Measurements from ENCODE around the gene WDR18.

The WDR18 gene

GRCh38 chr19:991174-991931, 7.2 kb downstream of the WDR18 start:
- H3K79me2 ChIP-seq (ENCODE audit: insufficient read depth, low read length): no peaks in the 10 kb centered on the region
- H3K9me2 ChIP-seq (ENCODE audit: low read depth, low read length): no peaks in the 10 kb centered on the region
- H2AFZ ChIP-seq (ENCODE audit: low read length): no peak overlapping the region
- no peak overlapping the region for H3K4me3 ChIP-seq (ENCODE audit: low read depth, low read length, poor library complexity, severe bottlenecking)
- no peak overlapping the region for H3K9ac ChIP-seq (ENCODE audit: low read length)
- no peak for TF ChIP-seq EZH2 (IDR thresholded peaks at IDR 0.05; ENCODE audit: borderline replicate concordance, low read length)
- no peak for TF ChIP-seq CTCF (IDR thresholded peaks at IDR 0.05; ENCODE audit: low read length)
- H3K4me1 ChIP-seq (ENCODE audit: insufficient read depth, low read length, severe bottlenecking): no peaks in the 10 kb centered on the region
- H3K27ac ChIP-seq (ENCODE audit: low read depth, low read length, poor library complexity, severe bottlenecking): no peak overlapping the region
- no peaks in the 10 kb centered on the region for H4K20me1 ChIP-seq (ENCODE audit: insufficient read depth, low read length)
- H3F3A ChIP-seq (ENCODE audit: insufficient read depth, low read length): no peaks in the 10 kb centered on the region
- H3K36me3 ChIP-seq (ENCODE audit: insufficient read depth, low read length): peaks cover 39% of the 10 kb centered on the region
- no peaks in the 10 kb centered on the region; the same call in 1 of the 2 replicates for H3K27me3 ChIP-seq (ENCODE audit: insufficient read depth, low read length)
- H3K4me2 ChIP-seq (ENCODE audit: low read length): no peak overlapping the region
- no peaks in the 10 kb centered on the region for H3K9me3 ChIP-seq (ENCODE audit: low read length)

DNA sequence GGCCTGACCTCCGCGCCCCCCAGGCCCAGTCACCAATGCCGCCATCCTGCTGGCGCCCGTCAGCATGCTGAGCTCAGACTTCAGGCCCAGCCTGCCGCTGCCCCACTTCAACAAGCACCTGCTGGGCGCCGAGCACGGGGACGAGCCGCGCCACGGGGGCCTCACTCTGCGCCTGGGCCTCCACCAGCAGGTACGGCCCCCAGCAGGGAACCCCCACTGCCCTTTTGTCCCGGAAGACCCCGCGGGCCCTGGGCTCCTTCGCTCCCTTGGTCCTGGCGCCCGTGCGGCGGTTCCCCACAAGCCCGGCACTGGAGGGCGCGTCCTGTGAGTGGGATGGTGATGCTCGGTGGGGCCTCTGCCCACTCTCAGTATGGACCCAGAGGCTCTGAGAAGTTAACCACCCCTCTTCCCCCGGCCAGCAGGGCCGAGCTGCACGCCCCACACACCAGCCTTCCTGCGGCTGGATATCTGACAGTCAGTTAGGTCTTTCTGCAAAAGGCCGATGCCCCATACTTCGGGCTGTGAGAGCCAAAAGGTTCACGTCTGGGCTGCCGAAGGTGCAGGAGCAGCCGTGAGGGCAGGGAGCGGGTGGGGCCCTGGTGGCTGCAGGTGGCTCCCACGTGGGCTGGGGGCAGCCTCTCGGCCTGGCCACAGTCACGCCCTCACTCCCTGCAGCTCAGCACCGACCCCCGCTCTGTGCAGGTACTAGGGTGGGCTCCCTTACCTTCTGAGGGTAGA, 8.0 kb downstream of the WDR18 start:
- H4K20me1 ChIP-seq (ENCODE audit: insufficient read depth, low read length): no peaks in the 10 kb centered on the region
- H3K36me3 ChIP-seq (ENCODE audit: insufficient read depth, low read length): peaks cover 35% of the 10 kb centered on the region
- no peaks in the 10 kb centered on the region for H3K9me3 ChIP-seq (ENCODE audit: low read length)
- no peak overlapping the region for H3K4me2 ChIP-seq (ENCODE audit: low read length)
- no peaks in the 10 kb centered on the region; the same call in 1 of the 2 replicates for H3K27me3 ChIP-seq (ENCODE audit: insufficient read depth, low read length)
- no peak for TF ChIP-seq CTCF (IDR thresholded peaks at IDR 0.05; ENCODE audit: low read length)
- TF ChIP-seq EZH2 (IDR thresholded peaks at IDR 0.05; ENCODE audit: borderline replicate concordance, low read length): no peak
- H2AFZ ChIP-seq (ENCODE audit: low read length): no peak overlapping the region
- no peaks in the 10 kb centered on the region for H3F3A ChIP-seq (ENCODE audit: insufficient read depth, low read length)
- H3K79me2 ChIP-seq (ENCODE audit: insufficient read depth, low read length): no peaks in the 10 kb centered on the region
- H3K9ac ChIP-seq (ENCODE audit: low read length): no peak overlapping the region
- H3K27ac ChIP-seq (ENCODE audit: low read depth, low read length, poor library complexity, severe bottlenecking): no peak overlapping the region
- H3K4me3 ChIP-seq (ENCODE audit: low read depth, low read length, poor library complexity, severe bottlenecking): no peak overlapping the region
- H3K9me2 ChIP-seq (ENCODE audit: low read depth, low read length): no peaks in the 10 kb centered on the region
- no peaks in the 10 kb centered on the region for H3K4me1 ChIP-seq (ENCODE audit: insufficient read depth, low read length, severe bottlenecking)

DNA sequence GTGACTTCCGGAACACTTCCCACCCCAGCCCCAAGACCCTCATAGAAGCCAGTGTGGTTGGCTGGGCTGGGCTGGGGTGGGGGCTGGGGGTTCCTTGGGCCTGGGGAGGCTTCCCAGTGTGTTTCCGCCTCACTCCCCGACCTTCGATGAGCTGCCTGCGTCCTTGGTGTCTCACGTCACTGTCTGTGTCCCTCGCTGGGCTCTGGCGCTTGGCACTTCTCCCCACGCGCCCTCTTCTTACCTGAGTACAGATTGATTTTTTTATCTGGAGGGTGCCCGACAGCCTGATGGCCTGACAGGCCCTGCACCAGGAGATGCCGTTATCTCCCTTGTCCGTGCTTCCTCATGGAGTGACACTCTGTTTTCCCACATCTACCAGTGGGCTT, 8.5 kb downstream of the WDR18 start:
- Histone ChIP-seq H4K20me1 (ENCODE audit: insufficient read depth, low read length) (no peaks in the 10 kb centered on the region), H3K36me3 (ENCODE audit: insufficient read depth, low read length) (peaks cover 35% of the 10 kb centered on the region), H3K79me2 (ENCODE audit: insufficient read depth, low read length) (no peaks in the 10 kb centered on the region), H2AFZ (ENCODE audit: low read length) (no peak overlapping the region), H3F3A (ENCODE audit: insufficient read depth, low read length) (no peaks in the 10 kb centered on the region), H3K27ac (ENCODE audit: low read depth, low read length, poor library complexity, severe bottlenecking) (no peak overlapping the region), H3K4me1 (ENCODE audit: insufficient read depth, low read length, severe bottlenecking) (no peaks in the 10 kb centered on the region), H3K9me2 (ENCODE audit: low read depth, low read length) (no peaks in the 10 kb centered on the region), H3K4me3 (ENCODE audit: low read depth, low read length, poor library complexity, severe bottlenecking) (no peak overlapping the region), H3K4me2 (ENCODE audit: low read length) (no peak overlapping the region), H3K27me3 (ENCODE audit: insufficient read depth, low read length) (no peaks in the 10 kb centered on the region; the same call in 1 of the 2 replicates), H3K9me3 (ENCODE audit: low read length) (no peaks in the 10 kb centered on the region), H3K9ac (ENCODE audit: low read length) (no peak overlapping the region)
- TF ChIP-seq CTCF (IDR thresholded peaks at IDR 0.05; ENCODE audit: low read length) (no peak), EZH2 (IDR thresholded peaks at IDR 0.05; ENCODE audit: borderline replicate concordance, low read length) (no peak)

Measured in OCI-LY1 (cell line).